SU-DHL-6 (cell line): ENCODE data around the gene TMEM225B.

Experiments
- H2AFZ ChIP-seq: fragments of 200-600 bp; sonication (generic); 2 replicates; pipeline ENCODE4 v1.6.1; 2014; ENCODE audit warnings: low read depth, mild to moderate bottlenecking, moderate library complexity, mixed read lengths, antibody characterized with exemption, low read length; ENCODE audit not compliant: severe bottlenecking
- H3F3A ChIP-seq: fragments of 200-600 bp; shearing (Covaris generic); 2 replicates; pipeline ENCODE4 v1.6.0; 2016; ENCODE audit warnings: antibody characterized with exemption, mild to moderate bottlenecking; ENCODE audit not compliant: insufficient read depth
- H3K27ac ChIP-seq: fragments of 200-600 bp; sonication (generic); 2 replicates; pipeline ENCODE4 v1.5.1; 2016; ENCODE audit warnings: low read depth, mild to moderate bottlenecking, low read length, moderate library complexity, mixed read lengths
- H3K27me3 ChIP-seq: fragments of 200-600 bp; sonication (generic), shearing (Covaris generic); 2 replicates; pipeline ENCODE4 v1.6.0; 2014; ENCODE audit warnings: mild to moderate bottlenecking, low read length
- H3K36me3 ChIP-seq: fragments of 200-600 bp; sonication (generic); 2 replicates; pipeline ENCODE4 v1.6.1; 2014; ENCODE audit warnings: mild to moderate bottlenecking, low read length, mixed read lengths
- H3K4me2 ChIP-seq: fragments of 300-600, 200-600 bp; shearing (Covaris generic), sonication (generic); 2 replicates; pipeline ENCODE4 v1.6.0; 2014; ENCODE audit warnings: low read length, low read depth, mild to moderate bottlenecking; ENCODE audit not compliant: poor library complexity, severe bottlenecking
- H3K4me3 ChIP-seq: fragments of 200-600 bp; sonication (generic); 2 replicates; pipeline ENCODE4 v1.5.1; 2014; ENCODE audit warnings: antibody characterized with exemption, low read length, mild to moderate bottlenecking, mixed read lengths; ENCODE audit not compliant: insufficient read depth, poor library complexity, severe bottlenecking
- H3K79me2 ChIP-seq: fragments of 200-600 bp; sonication (generic); 2 replicates; pipeline ENCODE4 v1.6.1; 2014; ENCODE audit warnings: mild to moderate bottlenecking, low read length, moderate library complexity; ENCODE audit not compliant: insufficient read depth
- H3K9ac ChIP-seq: fragments of 200-600 bp; sonication (generic); 2 replicates; pipeline ENCODE4 v1.7.0; 2014; ENCODE audit warnings: mild to moderate bottlenecking, low read length
- H3K9me2 ChIP-seq: fragments of 200-600 bp; sonication (generic); replicated peaks from 2 replicates; pipeline ENCODE4 v1.6.1; 2014; ENCODE audit warnings: low read length; ENCODE audit not compliant: insufficient read depth
- H3K9me3 ChIP-seq: fragments of 200-600 bp; sonication (generic); 2 replicates; pipeline ENCODE4 v1.6.1; 2014; ENCODE audit warnings: low read length, mixed read lengths; ENCODE audit not compliant: insufficient read depth
- H4K20me1 ChIP-seq: fragments of 200-600 bp; sonication (generic); 2 replicates; pipeline ENCODE4 v1.6.1; 2014; ENCODE audit warnings: low read depth, mild to moderate bottlenecking, antibody characterized with exemption, low read length, moderate library complexity, mixed read lengths
- CTCF ChIP-seq: fragments of 200-600 bp; sonication (generic); IDR thresholded peaks from one replicate; pipeline ENCODE4 v1.5.1; 2017; ENCODE audit warnings: antibody characterized with exemption, mild to moderate bottlenecking, low read length, moderate library complexity; ENCODE audit not compliant: insufficient read depth, poor library complexity, severe bottlenecking
- EZH2phosphoT487 ChIP-seq: fragments of 200-600 bp; sonication (generic), shearing (Covaris generic); conservative IDR thresholded peaks from 2 replicates; pipeline ENCODE4 v1.6.1; 2018; ENCODE audit warnings: mild to moderate bottlenecking, antibody characterized with exemption, low read length, moderate library complexity, mixed read lengths

The TMEM225B gene

DNA sequence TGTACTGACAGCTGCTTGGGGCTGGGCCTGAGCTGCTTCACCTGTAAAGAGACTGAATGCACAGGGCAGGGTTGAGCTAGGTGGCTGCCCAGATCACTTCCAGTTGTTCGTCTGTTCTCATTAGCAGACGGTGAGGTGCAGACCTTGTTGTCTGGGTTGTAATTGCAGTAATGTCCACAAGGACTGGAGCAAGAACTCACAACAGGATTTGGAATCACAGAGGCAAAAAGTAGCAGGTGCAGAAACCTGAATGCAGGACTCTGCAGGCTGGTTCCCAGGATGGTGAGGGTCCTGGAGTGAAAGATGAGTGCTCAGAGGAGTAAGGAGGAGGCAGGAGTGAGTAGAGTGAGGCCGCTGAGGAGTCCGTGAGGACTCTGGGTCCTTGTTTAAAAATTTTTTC lies 27.9 kb downstream of the TMEM225B start:
- TF ChIP-seq CTCF (no peak), EZH2phosphoT487 (no peak)
- H3K9me2 ChIP-seq: no peaks in the 10 kb centered on the region
- H3K27ac ChIP-seq: no peak overlapping the region
- H3K4me3 ChIP-seq: no peak overlapping the region
- no peaks in the 10 kb centered on the region for H4K20me1 ChIP-seq
- H3K36me3 ChIP-seq: peaks cover 10% of the 10 kb centered on the region
- no peaks in the 10 kb centered on the region for H3K9me3 ChIP-seq
- H3K79me2 ChIP-seq: no peaks in the 10 kb centered on the region
- H2AFZ ChIP-seq: no peak overlapping the region
- H3F3A ChIP-seq: no peaks in the 10 kb centered on the region
- H3K9ac ChIP-seq: no peak overlapping the region
- no peaks in the 10 kb centered on the region for H3K27me3 ChIP-seq
- no peak overlapping the region for H3K4me2 ChIP-seq

DNA sequence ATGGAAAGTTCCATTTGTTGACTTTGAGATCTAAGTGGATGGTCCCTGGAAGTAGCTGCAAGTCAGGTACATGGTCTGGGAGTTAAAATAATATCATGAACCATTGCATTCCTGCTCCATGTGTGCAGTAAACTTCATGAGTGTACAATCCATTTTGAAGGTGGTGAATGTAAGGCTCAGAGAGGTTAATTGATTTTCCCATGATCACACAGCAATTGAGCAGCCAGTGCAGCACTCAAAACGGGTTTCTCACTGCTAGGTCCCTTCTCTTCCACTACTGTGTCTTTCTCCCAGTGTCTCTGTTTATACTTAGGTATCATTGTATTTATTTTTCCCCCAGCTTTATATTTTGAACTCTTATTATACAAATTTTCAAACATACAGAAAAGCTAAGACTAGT lies 28.6 kb downstream of the TMEM225B start:
- TF ChIP-seq EZH2phosphoT487 (no peak), CTCF (no peak)
- Histone ChIP-seq H3K9ac (no peak overlapping the region), H3K27ac (no peak overlapping the region), H3K4me3 (no peak overlapping the region), H3K9me2 (no peaks in the 10 kb centered on the region), H2AFZ (no peak overlapping the region), H3K36me3 (peaks cover 10% of the 10 kb centered on the region), H3K4me2 (no peak overlapping the region), H3K79me2 (no peaks in the 10 kb centered on the region), H3K9me3 (no peaks in the 10 kb centered on the region), H3F3A (no peaks in the 10 kb centered on the region), H3K27me3 (no peaks in the 10 kb centered on the region), H4K20me1 (no peaks in the 10 kb centered on the region)

DNA sequence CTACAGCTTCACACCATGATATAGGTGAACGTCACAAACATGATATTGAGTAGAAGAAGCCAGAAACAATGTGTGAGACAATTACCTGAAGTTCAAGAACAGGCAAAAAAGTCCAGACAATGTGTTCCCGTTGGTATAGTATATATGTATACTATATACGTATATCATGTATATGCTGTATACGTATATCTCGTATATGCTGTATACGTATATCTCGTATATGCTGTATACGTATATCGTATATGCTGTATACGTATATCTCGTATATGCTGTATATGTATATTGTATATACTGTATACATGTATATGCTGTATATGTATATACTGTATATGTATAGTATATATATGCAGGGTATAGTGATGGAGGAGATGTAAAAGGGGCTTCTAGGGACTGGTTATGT lies 29.4 kb downstream of the TMEM225B start:
- H3K79me2 ChIP-seq: no peaks in the 10 kb centered on the region
- H2AFZ ChIP-seq: no peak overlapping the region
- H3F3A ChIP-seq: no peaks in the 10 kb centered on the region
- H3K4me3 ChIP-seq: no peak overlapping the region
- H3K27ac ChIP-seq: no peak overlapping the region
- TF ChIP-seq EZH2phosphoT487 (no peak), CTCF (no peak)
- no peaks in the 10 kb centered on the region for H3K9me3 ChIP-seq
- no peaks in the 10 kb centered on the region for H3K27me3 ChIP-seq
- H3K4me2 ChIP-seq: no peak overlapping the region
- H4K20me1 ChIP-seq: no peaks in the 10 kb centered on the region
- no peaks in the 10 kb centered on the region for H3K9me2 ChIP-seq
- no peak overlapping the region for H3K9ac ChIP-seq
- H3K36me3 ChIP-seq: peaks cover 10% of the 10 kb centered on the region
